Smooth muscle cell of the brain vasculature (primary cell): ENCODE results near the gene KCNH1.

Experiments used
- DNase-seq: peaks from one replicate; pipeline ENCODE4 v3.0.0-alpha.2; 2012; ENCODE audit warnings: low read depth, low spot score

Gene KCNH1

DNA sequence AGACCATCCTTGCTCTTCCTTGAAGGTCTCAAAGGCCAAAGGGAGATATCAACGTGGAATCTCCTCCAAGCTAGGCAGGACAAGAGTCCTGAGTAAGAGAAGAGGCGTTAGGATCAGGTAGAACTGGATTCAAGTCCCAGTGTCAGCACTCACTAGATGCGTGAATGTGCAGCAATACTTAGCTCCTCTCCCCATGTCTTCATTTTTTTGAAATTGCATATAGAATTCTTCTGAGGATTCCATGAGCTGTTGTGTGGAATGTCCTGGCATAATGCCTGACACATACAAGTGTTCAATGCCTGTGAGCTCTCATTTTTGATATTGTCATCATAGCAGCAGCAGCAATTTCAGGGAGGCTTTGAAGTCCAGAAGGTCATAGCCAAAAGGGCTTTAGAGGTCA lies 333.2 kb downstream of the KCNH1 start:
- DNase-seq, result no peak

DNA sequence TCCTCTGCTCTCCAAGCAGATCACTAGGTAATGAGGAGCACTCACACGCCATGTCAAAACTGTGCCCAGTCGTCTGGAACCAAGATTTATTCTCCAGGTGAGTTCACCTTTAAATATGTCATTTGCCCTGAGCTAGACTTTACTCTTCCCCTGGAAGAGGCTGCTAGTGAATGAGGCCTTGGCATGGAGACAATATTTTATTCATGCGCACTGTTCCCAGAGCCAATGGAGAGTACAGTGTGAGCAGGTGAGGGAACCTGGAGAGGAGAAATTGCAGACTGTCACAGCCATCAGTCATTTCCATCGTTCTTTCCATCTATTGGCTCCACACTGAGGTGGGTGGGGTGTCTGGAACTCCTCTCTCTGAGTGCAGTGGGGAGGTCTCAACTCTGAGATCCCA lies 333.6 kb downstream of the KCNH1 start:
- no peak for DNase-seq

DNA sequence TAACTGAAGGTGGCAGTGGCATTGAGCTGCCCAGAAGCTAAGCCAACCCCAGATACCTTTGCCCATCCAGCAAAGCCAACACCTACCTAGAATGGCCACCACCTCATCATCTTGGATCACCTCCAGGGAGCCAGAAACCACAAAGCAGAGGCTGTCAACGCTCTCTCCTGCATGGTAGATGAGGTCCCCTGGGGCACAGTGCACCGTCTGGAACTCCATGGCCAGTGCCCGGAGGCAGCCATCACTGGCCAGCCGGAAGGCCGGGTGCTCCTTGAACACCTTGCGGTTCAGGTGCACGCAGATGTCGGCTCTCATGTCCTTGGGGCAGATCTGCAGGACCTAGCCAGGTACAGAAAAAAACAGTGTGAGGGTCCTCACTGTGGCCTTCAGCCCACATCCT lies 336.5 kb downstream of the KCNH1 start:
- no peak for DNase-seq

DNA sequence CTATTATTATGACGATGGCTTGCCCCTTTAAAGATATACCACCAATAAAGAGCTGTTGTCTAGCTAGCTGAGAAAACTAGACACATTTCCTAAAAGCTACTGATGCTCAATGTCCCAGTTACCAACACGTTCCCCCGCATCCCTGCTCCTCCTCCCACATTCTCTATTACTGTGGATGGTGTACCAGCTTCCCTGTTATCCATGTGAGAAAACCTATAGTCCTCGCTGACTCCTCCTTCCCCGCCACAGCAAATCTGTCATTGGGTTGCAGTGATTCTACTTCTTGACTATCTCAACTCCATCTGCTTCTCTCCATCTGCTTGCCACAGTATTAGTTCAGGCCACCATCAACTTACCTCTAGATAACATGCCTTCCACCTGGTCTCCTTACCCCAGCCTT lies 337.5 kb downstream of the KCNH1 start:
- no peak for DNase-seq

DNA sequence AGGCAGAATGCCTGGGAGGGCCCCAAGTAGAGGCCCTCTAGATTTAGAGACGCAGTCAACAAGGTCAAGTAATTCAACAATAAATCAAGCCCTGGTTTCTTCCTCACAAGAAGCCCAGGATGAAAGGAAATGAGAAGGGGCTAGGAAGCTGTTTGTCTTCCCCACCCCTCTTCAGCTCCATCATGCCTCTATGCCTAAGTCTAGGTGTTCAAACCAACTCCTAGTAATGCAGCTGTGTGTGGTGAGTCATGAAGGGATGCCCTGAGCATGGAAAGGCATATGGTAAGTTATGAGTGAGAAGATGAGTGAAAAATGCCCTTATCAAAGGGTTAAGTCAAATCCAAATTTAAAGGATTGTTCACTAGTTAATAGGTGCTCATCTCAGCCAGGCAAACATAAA lies 339.5 kb downstream of the KCNH1 start:
- no peak for DNase-seq

DNA sequence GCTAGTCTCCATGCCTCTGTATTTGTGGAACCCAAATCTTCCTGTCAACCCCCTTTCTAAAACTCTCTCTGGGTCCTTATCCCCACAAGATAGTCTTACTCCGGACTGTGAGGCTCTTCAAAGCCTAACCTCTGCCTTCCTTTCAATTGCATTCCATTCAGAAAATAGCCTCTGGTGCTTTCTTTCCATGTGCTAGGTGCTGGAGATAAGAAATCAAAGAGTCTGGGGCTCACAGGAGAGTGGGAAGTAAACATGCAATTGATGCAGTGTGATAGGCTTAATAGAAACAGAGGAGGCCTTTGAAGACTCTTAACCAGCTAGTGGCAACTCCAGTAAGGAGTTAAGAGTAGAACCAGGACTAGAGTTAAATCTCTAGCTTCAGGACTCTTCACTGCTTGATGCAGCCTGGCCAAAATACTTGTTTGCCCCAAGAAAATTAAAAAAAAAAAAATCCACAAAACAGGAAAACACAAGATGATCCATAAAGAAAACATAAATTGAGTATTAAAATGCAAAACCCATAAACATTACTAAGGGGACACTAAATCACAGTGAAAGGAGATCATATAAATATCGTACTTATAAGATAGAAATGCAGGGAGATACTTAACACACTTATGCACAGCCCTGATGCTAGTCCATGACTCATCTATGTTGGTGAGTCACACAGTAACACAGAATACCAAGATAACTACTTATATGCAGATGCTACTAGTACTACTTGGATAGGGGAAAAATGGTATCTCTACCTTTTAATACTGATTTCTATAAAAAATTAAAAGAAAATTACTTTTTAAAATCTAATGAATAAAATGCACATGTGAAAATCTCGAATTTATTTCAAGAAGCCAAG lies 341.5 kb downstream of the KCNH1 start:
- no peak for DNase-seq

DNA sequence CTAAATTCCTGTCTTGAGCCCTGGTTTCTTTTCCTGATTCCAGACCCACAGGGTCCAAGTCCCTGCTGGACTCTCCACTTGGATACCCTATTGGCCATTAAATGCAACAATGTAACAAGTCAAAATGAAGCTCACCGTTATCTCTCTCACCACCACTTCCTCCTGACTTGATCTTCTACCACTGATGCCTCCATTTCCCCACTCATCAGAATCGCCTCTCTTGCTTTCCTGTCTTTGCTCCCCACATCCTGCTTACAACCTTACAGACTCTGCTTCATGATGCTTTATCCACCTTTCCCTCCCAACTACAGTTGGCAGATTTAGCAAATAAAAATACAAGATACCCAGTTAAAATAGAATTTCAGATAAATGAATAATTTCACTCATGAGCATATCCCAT lies 343.8 kb downstream of the KCNH1 start:
- DNase-seq, result no peak

DNA sequence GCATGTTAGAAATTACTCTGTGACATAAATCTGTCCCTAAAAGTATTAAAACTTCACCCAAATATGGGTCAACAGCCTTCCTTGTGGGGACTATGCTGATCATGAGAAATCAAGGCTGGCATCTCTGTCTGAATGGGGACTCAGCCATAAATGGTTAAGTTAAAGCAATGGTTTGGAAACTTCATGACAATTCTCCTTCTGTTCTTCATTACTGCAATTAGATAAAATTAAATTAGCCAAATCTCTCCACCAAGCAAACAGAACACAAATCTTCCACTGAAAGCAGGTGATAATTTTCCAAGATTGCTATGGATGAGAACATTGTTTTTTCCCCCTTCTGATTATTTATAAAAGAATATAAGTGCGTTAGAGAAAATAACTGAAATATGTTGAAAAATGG lies 346.1 kb downstream of the KCNH1 start:
- no peak for DNase-seq

DNA sequence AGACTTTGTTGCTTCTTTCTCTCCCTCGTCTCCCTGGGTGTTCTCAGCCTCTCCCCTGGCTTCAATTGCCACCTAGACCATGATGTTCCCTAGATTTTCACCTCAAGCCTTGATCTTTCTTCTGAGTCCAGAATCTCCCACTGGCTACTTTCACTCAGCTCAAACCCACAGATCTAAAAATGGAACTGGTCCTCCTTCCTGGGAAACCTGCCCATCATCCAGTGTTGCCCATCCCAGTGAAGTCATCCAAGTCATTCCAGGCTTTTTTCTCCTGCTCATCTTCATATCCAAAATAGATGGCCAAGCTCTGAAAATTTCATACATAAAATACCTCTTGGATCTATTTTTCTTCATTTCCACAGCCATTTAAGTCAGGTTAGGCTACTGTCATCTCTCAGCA lies 347.4 kb downstream of the KCNH1 start:
- DNase-seq, result no peak

DNA sequence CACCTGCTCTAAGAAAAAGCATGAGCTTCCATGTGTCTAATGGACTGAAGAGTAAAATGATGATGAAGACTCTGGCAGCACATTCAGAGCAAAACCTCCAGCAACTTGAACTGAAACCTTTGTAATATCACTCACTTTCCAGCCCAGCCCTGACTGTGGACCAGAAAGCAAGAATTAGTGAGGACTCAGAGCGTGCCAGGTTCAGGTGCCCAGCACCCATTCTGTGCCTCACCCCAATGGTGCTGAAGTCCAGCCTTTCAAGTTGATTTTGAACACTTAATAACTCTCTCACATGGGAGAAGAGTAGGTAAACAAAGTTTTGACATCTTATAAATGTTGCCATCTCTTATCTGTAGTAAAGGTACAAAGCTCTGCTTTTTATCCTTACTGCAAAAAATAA lies 350.0 kb downstream of the KCNH1 start:
- no peak for DNase-seq

DNA sequence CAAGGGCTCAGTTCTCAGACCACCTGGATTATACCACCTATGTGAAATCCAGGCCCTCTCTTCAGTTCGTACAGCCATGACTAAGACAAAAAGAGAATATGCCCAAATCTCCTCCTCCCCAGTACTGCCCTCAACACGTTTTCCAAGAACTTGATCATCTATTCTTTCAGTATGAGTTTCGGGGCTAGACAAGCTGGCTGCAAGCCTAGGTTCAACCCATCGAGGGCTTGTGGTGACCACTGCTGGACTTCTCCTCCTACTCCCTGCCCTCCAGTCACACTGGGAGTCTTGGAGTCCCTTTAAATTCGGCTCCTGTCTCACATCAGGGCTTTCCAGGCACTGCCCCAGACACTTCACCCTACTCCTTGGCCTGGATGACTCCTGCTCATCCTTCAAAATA lies 352.3 kb downstream of the KCNH1 start:
- no peak for DNase-seq

DNA sequence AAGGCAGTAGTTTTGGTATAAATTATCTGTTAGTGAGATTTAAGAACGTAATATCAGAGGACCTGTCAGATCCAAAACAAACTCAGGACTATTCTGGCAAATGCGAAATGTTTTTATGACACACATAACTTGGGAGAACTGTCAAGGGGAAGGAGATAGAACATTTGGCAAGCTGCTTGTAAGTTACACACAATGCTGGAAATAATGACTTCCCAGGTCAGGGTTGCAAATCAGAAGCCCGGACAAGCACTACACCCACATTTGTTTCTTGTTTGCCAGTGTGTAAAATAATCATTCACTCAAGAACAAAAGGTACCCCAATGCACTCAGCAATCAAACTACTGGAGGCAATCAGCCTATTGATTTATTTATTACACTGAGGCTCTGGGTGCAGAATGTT lies 354.7 kb downstream of the KCNH1 start:
- no peak for DNase-seq

DNA sequence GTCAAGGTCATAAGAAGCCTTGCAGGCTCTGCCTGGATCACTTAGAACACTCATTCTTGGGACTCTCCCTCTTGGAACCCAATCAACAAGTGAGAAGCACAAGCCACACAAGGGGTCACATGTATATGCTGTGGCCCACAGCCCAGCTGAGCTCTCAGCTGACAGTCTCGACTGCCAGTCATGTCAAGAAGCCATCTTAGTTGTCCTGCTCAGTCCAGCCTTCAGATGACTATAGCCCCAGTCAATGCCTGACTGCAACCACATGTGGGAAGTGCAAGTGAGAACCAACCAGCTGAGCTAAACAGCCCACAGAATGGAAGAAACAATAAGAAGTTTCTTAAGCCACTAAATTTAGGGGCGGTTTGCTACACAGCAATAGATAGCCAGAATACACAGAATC lies 356.0 kb downstream of the KCNH1 start:
- DNase-seq, result no peak

DNA sequence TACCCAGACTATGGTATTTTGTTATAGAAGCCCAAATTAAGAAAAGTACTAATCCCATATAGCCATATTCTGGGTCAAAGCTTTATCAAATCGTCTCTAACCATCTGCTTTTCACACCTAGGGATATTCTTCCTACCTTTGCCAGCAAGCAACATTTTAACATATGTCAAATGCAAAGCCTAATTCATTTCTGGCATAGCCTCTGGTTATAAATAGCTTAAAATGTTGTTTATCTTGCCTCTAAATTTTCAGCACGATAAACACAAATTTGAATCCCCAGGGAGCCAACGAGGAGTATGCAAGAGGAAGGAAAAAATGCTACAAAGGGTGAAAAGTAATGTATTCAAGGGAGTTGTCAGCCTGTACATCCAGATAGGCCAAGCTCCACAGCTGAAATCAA lies 357.2 kb downstream of the KCNH1 start:
- no peak for DNase-seq

DNA sequence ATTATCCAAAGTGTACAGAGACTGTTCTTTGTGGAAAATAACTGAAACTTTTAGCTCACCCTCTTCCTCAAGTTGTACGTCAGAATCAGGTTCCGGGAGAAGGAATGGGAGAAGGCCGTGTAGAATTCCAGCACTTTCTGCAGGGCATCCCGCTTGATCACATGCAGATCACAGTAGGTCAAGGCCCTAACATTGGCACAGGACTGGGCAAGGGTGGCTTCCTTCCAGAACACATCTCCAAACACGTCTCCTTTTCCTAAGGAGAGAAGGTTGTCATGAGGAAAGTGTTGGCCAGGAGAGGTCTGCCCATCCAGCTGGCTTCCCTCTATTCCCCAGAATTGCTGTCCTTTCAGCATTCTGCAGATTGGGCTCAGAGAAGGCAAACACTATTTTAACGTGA lies 358.7 kb downstream of the KCNH1 start:
- no peak for DNase-seq

DNA sequence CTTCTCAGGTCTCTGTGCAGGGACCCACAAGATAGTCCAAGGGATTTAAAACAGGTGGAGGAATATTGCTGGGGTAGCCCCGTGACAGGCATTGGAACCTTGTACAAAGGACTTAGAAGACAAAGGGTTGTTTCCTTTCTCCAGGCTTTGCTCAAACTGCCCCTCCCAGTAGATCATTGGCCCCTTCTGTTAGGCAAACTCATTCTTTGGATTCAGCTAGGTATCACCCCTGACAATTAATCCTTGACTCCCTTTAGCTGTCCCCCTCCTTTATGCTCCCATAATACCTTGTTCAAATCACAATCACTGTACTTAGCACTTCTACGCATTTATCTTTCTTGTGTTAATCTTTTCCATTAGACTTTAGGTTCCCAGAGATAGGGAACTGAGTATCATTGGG lies 360.5 kb downstream of the KCNH1 start:
- no peak for DNase-seq

DNA sequence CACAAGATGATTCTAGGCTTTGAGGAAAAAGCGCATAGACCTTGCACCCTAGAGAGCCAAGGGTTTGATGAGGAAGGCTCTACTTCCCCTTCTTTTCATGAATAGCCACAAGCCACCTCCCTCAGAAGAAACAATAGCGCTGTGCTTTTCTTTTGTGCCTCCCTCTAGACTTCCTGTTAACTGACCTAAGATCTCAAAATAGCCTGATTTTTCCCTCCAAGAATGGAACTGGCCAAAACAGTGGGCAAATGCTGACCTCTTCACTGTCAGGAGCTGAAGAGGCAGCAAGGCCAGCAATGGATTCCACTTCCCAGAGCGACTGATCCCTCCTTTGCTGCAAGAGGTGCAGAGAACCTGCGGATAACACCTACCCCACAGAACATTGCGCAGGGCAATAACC lies 362.8 kb downstream of the KCNH1 start:
- no peak for DNase-seq

DNA sequence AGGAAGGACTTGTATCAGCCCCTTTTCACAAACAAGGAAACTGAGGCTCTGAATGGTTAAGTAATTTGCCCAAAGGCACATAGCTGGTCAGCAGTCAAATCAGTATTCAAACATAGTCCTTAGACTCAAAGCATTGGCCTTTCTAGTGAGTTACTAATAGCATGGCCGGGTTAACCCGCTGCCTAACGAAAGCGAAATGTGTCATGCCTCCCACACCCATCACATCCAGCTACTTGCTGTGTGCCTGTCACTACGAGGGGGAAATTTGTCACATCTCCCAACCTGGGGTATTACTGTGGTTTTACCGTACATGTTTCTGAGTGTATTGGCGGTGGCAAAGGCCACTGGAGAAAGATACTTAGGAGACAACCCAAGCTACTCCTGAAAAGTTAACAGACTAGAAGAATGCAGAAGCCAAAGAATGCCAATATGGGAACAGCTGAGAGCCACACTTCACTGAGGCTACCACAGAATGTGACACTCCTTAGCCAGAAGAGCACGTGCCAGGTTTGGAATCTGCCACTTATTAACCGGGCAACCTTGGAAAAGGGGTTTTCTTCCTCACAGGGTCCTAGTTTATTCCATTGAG lies 363.5 kb downstream of the KCNH1 start:
- no peak for DNase-seq

DNA sequence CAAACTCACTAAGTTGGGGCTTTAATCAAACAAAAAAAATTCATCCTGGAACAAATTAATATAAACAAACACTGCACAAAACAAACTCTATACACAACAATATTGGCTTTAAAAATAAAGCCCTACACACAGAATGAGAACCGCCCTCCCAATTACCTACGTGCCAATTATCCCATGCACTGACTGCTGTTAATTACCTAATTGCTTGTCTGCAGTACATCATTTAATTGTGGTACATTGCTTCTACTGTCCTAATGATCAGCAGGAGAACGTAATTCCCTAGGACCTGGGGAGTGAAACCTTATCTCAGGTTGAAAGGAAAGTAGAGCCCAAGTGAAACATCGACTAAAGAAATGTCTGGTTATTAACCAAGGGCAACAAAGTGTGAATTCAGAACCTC lies 364.5 kb downstream of the KCNH1 start:
- no peak for DNase-seq

DNA sequence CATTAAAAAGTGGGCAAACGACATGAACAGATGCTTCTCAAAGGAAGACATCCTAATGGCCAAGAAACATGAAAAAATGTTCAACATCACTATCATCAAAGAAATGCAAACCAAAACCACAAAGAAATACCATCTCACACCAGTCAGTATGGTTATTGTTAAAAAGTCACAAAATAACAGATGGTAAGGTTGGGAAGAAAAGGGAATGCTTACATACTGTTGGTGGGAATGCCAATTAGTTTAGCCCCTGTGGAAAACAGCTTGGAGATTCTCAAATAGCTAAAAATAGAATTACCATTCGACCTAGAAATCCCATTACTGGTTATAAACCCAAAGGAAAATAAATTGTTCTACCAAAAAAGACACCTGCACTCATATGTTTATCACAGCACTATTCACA lies 369.4 kb downstream of the KCNH1 start:
- no peak for DNase-seq

DNA sequence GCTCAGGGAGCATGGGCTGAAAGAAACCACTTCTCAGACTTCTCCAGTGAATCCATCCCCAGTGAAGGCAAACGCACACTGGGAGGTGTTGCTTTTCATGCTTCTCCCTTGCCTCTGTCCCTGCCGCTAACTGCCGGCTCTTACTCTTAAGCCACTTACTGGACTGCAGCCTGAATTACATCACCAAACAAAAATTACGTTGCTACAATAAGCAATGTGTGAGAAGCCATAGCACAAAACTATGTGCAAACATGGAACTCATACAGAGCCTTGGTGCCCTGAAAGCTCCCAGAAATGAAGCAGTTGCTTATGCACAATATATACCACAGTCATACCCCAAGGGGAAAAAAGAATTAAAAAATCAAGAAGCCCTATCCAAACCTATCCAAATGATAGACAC lies 375.2 kb downstream of the KCNH1 start:
- DNase-seq, result no peak

DNA sequence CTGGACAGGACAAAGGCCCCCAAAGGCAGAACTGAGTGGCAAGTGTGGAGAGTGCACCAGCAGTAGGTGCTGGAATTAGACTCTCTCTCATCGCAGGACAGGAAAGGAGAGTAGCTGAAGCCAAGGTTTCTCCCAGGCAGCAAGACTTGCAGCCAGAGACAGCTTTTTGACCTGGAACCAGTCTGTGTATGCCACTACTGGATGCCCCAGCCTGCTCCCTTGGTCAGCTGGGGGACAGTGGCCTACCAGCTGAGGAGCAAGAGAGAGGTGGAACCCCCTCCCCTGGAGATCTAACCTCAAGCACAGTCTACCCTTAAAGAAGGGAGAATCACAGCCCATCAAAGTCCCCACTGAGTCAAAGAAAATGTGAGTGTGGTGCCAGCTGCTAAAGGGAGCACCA lies 375.7 kb downstream of the KCNH1 start:
- DNase-seq, result no peak

DNA sequence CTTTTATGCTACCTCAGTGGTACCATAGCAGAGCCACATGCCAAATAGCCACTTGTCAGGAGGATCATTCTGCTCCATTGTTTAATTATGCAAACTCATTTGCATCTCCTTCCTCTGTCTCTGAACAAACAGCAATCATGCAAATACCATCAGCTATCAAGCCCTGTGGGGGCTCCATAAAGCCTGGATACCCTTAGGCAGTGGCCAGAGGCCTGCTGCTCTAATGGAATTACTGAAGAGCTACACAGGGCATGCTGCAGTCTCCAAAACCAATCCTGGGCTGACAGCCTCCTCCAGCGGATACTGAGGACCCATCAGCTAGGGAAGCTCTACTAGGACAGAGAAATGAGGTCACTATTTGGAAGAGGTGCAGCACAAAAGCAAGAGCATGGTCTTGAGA lies 376.3 kb downstream of the KCNH1 start:
- no peak for DNase-seq
